CD4-positive, alpha-beta T cell treated with Interleukin-15 for 1 hour (primary cell): Measurements from ENCODE around the gene FAAP20.
A peak's percentile ranks its signal among the peaks of the same experiment; 100 is the strongest.

Experiments used
- DNase-seq: peaks from one replicate; pipeline ENCODE4 v3.0.0-alpha.2; 2020

The FAAP20 gene

DNA sequence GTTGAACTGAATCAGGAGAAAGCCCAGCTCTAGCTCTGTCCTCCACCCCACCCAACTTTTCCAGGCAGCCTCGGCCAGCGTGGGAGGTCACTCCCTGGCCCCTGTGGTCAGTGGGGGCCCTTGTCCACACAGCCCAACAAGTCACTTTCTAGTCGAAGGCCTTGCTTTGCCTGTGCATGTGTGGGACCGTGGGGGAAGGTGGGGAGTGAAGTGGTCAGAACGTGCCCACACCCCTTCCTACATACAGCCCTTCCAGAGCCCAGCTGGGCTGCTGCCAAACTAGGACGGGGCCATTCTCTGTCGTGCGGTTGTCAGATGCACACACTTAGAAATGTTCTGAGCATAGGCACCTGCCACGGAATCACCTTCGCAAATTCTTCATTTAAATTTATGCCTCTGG, 18.0 kb downstream of the FAAP20 start:
- DNase-seq = no peak

DNA sequence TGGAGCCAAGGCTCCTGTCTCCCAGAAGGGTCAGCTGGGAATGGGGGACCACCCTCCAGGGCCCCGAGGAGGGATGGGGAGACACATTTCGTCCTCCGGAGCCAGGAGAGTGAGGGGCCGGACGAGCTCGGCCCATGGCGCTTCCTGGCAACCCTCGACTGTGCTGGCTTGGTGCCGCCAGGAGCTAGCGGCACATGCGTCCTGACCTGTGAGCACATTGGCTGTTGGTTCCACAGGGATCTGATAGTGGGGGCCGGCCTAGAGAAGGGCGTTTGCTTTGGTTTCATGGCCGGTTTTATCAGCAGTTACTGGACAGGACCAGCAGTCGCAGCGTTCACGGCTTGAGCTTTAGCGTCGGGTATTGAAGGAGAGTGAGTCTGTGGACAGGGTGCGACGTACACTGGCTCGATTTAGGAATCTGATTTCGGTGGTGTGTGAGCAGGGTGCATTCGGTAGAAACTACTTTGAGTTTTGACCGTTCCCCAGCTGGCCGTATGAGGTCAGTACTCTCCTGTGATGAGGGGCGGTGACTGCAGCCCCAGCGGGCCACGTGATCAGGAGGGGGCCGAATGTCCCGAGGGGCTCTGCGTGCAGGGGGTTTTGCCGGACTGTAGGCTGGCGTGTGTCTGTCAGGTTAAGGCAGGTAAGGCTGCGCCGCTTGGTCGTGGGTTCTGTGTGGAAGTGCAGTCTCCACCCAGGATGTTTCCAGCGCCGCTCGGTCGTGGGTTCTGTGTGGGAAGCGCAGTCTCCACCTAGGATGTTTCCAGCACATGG, 18.7 kb downstream of the FAAP20 start:
- no peak for DNase-seq

DNA sequence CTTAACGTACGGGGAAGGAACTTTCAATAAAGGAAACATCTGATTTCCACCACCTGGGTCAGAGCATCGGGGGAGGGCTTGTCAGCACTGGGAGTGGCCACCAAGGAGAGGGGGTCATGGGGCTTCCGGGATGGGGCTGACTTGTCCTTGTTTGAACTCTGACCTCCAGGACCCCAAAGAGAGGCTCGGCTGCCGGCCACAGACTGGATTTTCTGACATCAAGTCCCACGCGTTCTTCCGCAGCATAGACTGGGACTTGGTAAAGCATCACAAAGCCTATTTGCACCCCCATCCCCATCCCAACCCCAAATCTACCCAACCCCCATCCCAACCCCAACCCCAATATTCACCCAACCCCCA, 19.5 kb downstream of the FAAP20 start:
- no peak for DNase-seq

DNA sequence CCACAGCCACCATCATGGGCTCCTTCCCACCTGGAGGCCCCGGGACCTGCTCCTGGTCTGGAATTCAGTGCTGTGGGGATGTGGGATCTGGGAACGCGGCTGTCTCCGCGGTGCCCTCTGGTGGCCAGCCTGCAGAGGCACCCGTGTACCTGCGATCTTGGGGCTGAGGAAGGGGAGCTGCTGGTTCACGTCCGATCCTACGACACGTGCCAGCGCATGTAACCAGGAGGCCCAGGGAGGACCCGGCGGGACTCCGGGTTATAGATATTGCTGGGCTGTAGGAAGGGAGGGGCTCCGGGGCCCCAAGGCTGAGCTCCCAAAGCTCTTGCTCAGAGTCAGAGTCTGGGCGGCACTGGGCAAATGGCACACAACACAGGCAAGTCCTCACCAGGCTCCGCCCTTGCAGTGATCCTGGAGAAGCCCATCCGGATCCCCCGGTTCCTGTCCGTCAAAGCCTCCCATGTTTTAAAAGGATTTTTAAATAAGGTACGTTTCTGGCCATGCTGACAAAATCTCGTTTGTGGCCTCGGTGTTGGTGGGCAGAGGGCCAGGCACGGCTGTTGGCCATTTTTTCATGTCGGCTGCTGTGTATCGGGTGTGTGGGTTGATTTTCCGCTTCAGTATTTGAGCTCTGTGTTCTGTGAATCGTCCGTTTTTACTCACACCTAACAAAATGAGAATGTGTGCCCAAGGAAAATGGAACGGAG, 20.1 kb downstream of the FAAP20 start:
- DNase-seq = peak; percentile 55

DNA sequence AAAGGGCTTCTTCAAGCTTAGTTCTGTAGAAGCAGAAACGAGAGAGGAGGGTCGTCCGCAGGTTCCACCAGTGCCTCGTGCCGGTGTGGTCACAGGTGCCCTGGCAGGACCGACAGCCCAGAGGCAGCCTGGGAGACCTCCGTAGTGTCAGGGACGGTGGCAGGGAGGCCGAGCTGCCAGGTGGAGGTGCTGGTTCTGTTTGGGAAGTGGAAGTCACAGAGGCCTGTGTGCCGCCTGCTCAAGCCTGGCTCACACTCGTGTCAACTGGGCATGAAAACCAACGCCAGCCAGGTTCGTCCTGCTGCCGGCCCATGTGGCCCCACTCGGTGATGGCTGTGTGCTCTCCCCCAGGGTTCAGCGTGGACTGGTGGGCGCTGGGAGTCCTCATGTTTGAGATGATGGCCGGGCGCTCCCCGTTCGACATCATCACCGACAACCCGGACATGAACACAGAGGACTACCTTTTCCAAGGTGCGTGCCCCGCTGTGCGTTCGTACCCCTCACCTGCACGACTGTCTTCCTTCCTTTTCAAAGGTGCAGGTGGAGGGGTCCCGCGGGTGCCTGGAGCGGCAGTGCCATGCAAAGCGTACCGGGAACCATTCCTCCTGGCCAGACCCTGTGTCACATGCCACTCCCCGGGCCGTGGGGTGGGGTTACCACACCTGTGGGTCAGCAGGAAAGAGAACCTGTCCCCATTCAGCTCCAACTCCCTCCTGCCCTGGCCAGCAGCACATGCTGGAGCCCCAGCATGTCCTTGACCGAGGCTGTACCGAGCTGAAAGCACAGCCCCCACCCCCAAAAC, 20.8 kb downstream of the FAAP20 start:
- no peak for DNase-seq

DNA sequence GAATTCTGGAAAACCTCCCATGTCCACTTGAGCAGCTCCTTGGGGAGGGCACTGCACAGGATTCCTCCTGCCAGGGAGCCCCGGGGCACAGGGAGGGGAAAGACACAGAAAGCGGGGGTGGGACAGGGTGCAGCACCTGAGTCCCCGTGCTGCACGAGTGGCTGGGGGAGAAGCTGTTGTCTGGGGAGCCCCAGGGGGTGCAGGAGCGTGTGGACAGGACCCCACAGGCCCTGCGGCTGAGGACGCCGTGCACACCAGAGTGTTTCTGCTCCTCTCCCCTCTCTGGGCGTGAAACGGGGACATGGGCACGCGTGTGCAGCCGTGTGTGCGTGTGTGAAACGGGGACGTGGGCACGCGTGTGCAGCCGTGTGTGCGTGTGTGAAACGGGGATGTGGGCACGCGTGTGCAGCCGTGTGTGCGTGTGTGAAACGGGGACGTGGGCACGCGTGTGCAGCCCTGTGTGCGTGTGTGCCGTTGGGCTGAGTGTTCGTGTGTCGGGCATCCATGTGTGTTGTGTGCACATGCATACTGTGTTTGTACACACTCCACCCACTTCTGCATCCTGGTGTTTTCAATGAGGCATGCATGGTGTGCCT, 21.9 kb downstream of the FAAP20 start:
- no peak for DNase-seq

DNA sequence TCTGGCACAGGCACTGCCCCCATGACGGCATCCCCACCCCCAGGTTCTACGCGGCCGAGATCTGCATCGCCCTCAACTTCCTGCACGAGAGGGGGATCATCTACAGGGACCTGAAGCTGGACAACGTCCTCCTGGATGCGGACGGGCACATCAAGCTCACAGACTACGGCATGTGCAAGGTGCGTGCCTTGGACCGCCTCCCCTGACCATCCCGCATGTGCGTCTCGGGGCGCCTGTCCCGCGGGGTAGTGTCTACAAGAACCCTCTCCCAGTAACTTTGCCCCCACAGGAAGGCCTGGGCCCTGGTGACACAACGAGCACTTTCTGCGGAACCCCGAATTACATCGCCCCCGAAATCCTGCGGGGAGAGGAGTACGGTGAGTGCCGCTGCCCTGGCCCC, 22.6 kb downstream of the FAAP20 start:
- DNase-seq = no peak

DNA sequence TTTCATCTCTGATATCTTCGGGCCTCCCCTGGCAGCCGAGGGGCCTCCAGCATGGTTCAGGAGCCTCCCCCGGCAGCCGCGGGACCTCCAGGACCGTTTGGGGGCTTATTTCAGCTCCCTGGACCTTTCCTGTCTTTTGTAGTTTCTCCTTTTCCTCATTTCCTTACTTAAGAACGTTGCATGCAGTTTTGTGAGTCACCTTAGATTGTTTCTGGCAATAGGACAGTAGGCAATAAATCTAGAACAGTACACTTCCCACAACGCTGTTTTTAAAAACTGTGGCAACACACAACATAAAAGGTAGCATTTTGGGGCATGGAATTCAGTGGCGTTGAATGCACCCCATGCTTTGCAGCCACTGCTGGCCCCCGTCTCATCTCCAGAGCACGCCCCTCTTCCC, 24.4 kb downstream of the FAAP20 start:
- DNase-seq = no peak

DNA sequence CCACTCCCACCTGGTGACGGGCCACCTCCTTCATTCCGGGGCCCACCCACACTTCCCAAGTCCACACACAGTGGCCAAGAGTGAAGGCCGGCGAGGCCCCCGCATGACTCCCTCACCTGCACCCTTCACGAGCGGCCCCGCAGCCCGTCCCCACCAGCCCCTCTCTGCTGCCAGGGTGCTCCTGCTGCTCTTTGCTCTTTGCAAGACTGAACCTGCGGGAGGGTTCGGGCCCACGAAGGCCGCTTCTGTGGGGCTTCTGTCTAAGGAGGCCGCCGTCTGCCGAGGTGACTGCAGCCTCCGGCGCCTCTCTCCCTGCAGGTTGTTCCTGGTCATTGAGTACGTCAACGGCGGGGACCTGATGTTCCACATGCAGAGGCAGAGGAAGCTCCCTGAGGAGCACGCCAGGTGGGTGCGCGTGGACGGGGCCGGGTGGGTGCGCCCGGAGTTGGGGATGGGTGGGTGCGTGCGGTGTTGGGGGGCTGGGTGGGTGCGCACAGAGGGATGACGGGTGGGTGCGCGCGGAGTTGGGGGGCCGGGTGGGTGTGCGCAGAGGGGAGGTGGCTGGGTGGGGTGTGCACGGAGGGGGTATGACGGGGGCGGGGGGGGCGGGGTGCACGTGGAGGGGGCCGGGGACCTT, 25.3 kb downstream of the FAAP20 start:
- no peak for DNase-seq

DNA sequence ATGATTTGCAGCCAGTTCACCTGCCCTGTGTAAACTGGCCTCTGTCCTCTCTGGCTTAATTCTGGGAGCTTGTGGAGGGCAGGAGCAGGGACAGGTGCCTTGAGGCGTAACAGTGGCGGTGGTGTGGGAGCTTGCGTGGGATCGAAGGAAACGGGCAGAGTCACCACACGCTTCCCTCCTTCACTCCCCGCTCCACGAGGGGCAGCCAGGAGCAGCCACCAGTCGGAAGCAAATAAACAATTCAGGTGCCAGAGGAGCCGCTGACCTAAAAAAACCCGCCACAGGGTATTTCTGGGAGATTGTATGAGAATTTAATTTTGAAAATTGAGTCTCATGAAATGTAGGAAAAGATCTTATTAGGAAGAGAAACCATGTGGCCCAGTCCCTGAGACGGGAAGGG, 26.0 kb downstream of the FAAP20 start:
- no peak for DNase-seq

DNA sequence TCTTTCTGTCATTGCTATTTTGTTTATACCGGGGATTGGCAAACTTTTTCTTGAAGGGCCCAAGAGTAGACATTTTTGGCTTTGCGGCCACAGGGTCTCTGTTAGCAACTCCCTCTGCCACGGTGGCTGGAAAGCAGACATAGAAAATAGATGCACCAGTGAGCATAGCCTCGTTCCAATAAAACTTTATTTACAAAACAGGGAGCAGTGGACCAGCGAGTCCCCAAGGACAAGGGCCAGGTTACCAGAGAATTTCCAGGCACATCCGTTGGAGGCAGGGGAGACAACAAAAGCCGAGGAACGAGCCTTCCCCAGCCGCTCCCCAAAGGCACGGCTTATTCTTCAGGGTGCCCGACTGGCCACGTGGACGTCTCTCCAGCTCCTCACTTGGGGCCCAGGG, 26.5 kb downstream of the FAAP20 start:
- DNase-seq = no peak

DNA sequence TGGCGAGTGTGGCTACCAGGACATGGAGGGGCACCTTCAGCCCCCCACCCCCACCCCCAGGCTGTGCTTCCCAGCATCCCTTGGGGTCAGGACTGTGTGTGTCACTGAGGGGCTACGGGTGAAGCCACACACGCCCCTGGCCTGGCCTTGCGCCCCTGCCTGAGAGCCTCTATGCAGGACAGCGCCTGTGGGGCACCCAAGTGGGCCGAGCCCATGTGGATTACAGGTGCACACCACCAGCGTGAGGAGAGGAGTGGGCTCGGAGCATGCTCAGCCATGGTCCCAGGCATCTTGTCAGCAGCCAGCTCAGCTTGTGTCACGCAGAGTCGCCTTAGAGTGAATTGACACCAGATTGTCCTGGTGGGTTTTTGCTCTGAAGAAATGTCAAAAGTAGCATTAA, 27.9 kb downstream of the FAAP20 start:
- DNase-seq = no peak

DNA sequence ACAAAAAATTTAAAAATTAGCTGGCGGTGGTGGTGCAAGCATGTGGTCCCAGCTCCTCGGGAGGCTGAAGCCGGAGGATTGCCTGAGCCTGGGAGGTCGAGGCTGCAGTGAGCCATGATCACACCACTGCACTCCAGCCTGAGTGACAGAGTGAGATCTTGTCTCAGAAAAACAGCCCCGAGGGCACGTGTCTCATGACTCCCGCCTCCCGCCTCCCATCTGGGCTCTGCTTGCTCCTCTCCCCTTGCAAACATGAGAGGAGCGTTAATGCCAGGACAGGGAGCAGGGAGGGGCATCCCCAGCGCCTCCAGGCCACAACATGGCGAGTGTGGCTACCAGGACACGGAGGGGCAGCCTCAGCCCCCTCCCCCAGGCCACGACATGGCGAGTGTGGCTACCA, 28.3 kb downstream of the FAAP20 start:
- DNase-seq = no peak

DNA sequence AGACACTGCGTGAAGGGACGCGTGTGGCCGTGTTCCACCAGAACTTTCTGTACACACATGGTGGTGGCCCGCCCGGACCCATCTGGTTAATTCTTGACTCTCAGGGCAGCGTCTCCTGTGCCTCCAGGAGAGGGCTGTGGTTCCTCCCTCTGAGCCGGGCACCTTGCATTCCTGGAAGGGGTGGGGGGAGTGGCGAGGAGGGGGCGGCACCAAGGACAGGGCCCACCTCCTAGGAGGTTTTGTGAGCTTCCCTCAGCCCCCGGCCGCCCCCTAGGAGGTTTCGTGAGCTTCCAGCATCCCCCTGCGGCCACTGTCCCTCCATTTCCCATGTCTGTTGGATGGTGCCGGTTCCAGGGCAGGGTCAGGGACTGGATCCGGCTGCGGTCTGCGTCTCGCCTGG, 28.9 kb downstream of the FAAP20 start:
- DNase-seq = no peak

DNA sequence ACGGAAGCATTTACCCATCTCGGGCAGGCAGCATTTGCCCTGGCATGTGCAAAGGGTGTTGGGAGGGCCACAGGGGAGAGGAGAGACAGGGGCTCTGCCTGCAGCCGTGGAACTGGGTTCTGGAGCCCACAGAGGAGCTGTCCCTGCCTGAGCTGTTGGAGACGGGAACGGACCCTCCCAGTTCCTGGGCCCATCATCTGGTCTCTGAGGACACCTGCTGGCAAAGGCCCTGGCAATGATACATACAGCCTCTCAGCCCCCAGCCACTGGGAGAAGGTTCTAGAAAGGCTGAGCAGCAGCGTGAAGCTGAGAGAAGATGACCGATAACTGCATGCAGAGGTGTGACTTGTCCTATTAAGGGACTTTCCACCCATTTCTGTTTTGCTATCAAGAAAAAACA, 31.4 kb downstream of the FAAP20 start:
- DNase-seq = no peak

DNA sequence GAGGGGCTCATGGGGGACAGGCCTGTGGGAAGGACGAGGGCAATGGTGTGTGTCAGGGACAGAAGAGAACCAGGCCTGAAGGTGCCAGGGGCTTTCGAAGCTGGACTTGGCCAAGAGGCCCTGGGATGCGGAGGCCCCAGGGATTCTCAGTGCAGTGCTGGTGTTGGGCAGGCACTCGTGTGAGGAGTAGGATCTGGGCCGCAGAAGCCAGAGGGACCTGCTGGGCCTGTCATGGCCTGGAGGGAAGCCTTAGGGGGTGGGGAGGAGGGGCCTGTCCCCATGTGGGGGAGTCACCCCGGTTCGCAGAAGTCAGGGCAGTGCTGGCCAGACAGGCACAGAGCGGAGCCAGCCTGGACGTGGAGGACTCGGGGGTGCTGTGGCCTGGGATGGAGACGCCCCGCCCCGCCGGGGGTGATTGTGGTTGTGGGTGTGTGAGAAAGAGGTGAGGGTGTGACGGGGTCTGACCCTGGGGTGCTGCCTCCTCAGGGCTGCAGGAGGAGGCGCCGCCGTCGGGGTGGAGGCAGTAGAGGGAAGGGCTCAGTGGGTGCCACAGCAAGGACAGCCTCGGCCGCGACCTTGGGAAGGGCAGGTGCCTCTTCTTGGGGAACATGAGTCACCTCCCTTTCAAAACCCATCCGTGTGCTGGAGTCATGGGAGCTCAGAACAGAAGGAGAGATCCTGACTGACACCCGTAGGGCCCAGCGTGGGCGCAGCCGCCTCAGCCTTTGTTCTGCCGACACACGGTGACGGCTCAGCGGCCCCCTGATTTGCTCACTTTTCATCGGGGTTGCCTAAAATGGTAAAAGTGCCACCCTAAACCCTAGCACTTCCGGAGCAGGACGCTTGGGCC, 33.9 kb downstream of the FAAP20 start:
- no peak for DNase-seq

DNA sequence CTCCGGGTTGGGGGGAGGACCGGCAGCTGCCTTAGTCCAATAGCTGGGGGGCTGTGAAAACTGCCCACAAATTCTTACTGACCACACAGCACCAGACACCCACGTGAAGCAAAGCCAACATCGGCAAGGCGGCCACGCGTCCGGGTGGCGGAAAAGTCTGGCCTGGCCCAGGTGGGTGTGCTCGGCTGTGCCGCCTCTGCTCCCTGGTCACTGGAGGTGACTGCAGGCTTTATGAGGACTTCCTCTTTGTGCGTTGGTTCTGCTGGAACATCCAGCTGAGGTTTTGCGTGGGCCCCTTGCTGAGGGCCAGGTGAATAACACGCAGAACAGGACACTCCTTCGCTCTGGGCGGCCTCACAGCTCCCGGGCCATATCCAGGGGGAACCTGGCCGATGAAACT, 35.4 kb downstream of the FAAP20 start:
- DNase-seq = no peak

DNA sequence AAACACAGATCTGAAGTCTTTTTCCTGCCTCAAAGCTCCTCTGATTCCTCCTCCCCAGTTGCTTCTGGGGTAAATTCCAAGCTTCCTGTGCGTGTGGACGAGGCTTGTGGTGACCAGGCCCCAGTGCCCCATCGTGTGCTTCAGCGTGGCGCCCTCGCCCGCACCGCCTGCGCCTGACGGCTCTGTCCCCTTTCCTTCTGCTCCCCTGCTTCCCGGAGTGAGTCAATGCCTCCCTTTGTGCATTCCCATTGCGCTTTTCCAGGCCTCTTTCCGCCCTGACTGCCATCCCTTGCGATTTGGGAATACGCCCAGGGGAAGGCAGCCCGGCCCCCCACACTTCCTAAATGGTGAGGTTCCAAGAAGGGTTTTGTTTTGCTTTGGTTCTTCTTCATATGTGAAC, 36.3 kb downstream of the FAAP20 start:
- DNase-seq = no peak

DNA sequence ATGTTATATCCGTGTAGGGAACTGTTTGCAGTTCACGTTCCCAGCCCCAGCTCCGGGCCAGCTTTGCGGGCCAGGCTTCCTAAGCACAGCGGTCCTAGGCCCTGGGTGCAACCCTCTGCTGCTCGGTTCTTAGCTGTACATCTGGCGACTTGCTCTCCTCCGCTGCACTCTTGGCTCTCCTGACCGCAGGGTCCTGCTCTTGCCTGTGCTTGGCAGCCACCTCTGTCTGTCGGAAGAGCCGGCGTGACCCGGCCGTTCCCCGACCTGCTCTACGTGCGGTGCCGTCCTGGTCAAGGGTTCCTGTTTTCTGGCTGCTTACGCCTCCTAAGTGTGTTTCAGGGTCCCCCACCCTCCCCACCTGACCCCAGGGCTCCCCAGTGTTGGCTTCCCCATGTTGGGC, 36.7 kb downstream of the FAAP20 start:
- DNase-seq = no peak

DNA sequence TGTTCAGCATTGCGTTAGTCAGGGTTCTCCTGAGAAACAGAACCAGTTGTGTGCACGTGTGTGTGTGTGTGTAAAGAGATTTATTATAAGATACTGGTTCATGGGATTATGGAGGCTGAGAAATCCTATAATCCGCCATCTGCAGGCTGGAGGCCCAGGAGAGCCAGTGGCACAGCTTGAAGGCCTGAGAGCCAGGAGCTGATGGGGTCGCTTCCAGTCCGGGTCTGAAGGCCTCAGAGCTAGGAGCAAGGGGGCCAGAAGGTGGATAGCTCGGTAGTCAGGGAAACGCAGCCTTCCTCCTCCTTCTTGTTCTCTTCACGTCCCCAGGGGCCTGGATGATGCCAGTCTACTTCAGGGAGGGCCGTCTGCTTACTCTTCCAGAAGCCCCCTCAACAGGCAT, 37.7 kb downstream of the FAAP20 start:
- no peak for DNase-seq

DNA sequence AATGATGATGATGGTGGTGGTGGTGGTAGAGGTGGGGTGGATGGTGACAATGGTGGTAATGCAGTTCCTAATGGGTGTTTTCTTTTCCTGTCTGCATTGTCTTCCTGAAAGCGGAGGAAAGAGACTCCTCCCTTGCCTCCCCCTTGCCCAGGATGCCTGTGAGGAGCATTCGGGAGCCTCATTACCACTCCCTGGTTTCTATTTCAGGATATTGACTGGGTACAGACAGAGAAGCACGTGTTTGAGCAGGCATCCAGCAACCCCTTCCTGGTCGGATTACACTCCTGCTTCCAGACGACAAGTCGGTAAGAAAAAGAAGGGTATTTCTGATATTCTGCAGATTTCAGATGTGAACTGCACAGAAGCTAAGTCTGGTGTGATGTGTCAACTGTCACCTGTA, 38.8 kb downstream of the FAAP20 start:
- DNase-seq = no peak

DNA sequence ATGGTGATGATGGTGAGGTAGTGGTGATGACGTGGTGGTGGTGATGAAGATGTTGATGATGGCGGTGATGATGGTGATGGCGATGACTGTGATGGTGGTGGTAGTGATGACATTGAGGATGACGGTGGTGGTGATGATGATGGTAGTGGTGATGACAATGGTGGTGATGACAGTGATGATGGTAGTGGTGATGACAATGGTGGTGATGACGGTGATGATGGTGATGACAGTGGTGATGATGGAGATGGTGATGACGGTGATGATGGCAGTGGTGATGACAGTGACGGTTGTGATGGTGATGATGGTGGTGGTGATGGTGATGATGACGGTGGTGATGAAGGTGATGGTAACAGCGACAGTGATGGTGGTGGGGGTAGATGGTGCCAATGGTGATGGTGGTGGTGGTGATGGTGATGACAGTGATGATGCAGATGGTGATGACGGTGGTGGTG, 39.4 kb downstream of the FAAP20 start:
- DNase-seq = no peak
